Activated effector memory CD4-positive, alpha-beta T cell treated with anti-CD3 and anti-CD28 coated beads, Interleukin-2, amount 50 U/mL, for 16 hours (primary cell): ENCODE data around the gene HSPA4L.

Experiments used
- DNase-seq: peaks from one replicate; pipeline ENCODE4 v3.0.0-alpha.2; 2020

Gene HSPA4L

DNA sequence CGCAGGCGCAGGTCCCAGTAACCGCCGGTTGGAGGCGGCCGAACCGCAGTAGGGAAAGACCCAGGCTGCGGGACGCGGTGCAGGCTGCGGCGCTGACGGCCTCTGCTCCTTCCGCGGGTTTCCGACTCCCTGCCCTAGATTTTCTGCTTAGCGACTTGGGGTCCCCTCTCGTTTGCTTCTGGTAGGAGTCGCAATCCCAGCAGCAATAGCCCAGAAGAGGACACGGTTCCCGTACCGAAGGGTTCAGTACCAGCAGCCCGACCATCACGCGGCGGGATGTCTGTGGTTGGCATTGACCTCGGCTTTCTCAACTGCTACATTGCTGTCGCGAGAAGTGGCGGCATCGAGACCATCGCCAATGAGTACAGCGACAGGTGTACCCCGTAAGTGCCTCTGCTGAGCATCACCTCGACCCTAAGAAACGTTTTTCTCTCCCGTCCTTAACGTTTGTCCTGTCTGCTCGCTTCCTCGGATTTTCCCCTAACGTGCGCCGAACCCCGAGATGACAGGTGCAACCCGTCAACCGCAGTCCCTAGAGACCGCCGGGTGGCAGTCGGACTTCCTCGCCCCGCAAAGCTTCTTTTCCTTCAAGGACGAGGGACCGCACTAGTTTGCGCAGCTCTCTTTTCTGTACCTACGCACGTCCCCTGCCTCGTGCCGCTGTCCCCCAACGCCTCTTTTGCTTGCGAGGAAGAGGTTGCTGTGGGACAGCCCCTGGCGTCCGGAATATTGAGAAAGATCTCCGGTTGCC is at the start of gene HSPA4L:
Gene HSPA4L, plus strand, starts transcription at position 48 of the 751 bp plus-strand sequence. Its CDS starts 229 bp downstream, at position 277.
- peak; percentile 79 for DNase-seq

- no peak for DNase-seq
Observed at GRCh38 chr4:127732623-127733328, 49.3 kb upstream of the HSPA4L start.

- DNase-seq, result no peak
Observed at GRCh38 chr4:127734976-127735375, 47.1 kb upstream of the HSPA4L start.

- DNase-seq, result no peak
Observed at GRCh38 chr4:127737295-127737694, 44.8 kb upstream of the HSPA4L start.

DNA sequence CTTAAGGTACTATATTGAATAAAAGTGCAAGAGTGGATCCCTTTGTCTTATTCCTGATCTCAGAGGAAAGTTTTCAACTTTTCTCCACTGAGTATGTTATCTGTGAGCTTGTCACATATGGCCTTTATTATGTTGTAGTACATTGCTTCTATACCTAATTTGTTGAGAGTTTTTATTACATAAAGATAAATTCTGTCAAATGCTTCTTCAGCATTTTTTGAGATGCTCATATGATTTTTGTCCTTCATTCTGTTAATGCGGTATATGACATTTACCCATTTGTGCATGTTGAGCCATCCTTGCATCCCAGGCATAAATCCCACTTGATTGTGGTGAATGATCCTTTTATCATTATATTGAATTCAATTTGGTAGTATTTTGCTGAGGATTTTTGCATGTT is 40.9 kb upstream of the HSPA4L start:
- no peak for DNase-seq

- no peak for DNase-seq
Observed at GRCh38 chr4:127747883-127748282, 34.2 kb upstream of the HSPA4L start.

- no peak for DNase-seq
Observed at GRCh38 chr4:127748957-127749356, 33.2 kb upstream of the HSPA4L start.

DNA sequence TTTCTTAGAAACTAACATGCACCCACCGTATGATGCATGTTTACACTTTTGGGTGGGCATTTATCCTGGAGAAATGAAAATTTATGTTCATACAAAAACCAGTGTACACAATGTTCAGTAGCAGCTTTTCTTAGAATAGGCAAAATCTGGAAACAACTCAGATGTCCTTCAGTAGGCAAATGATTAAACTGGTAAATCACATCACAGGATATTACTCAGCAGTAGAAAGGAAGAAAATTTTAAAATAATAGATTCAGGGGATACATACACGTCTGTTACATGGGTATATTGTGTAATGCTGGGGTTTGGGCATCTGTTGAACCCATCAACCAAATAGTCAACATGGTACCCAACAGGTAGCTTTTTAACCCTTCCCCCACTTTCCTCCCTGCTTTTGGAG is 25.2 kb upstream of the HSPA4L start:
- no peak for DNase-seq

- DNase-seq, result no peak
Observed at GRCh38 chr4:127759228-127759820, 22.8 kb upstream of the HSPA4L start.

GRCh38 chr4:127759893-127760292 is 22.2 kb upstream of the HSPA4L start:
- DNase-seq, result no peak

- no peak for DNase-seq
Observed at GRCh38 chr4:127771535-127772275, 10.4 kb upstream of the HSPA4L start.

- DNase-seq, result no peak
Observed at GRCh38 chr4:127772769-127773671, 9.1 kb upstream of the HSPA4L start.

DNA sequence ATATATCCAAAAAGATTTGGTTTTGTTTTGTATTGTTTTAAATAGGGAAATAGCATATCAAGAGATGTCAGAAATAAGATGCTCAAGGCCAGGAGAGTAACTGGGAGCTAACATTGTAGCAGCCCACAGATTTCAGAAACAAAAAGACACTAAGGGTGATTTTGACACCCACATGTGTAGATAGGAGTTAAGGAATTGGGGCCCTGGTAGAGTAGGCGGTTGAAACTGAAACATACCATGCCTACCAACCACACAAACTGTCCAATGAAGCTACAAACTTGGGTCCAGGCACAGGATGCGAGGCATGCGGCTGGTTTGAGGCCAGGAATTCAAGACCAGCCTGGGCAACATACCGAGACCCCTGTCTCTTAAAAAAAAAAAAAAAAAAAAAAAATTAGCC is 6.3 kb upstream of the HSPA4L start:
- no peak for DNase-seq

- DNase-seq, result no peak
Observed at GRCh38 chr4:127776620-127777019, 5.5 kb upstream of the HSPA4L start.

GRCh38 chr4:127777487-127777886 is 4.6 kb upstream of the HSPA4L start:
- no peak for DNase-seq

DNA sequence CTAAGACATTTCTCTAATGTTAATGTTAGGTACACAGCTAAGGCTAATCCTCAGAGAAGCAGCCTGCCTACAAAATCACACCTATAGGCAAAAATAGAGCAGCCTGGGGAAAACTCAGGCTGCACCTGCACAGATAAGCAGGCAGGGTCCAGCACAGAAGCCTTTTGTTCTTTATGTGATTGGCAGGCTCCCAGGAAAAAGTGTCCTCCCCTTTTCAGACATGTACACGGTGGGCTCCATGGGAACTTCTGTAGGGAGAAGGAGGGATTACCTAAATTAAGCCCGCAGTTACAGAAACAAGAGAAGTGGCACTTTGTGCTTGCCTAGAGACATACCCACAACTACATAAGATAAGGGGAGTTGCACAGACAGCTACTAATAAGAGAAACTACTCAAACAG is 4.0 kb upstream of the HSPA4L start:
- no peak for DNase-seq

- DNase-seq, result no peak
Observed at GRCh38 chr4:127780598-127780997, 1.5 kb upstream of the HSPA4L start.

DNA sequence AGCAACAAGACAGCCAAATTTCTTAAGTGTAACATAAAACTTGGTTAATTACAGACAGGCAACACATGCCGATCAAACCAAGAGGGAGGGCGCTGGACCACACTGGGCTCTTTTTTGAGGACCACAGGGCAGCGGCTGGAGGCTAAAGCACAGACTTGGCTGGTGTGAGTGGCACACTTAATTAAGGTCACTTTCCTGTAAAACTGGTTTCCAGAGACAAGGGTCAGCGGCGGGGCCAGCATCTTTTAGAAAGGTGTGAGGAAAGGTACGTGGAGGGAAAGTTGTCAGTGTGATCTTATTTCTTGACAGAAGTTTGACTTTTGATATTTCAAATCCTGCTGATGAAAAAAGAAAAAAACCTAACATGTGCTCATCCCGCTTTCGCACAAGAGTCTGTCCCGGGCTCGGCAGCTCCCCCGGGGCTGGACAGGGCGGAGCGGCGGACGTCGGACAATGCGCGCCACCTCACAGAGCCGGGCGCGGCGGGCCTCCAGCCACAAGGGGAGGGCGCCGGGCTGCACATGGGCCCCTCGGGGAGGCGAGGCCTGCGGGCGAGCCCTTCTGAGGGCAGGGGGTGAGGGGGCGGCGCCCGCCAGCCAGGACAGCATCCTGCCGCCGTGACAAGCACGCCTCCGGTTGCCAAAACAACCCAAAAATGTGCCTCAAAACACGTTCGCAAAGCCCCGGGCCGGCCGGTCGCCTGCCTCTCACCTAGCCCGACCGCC is 660 bp upstream of the HSPA4L start:
- no peak for DNase-seq

GRCh38 chr4:127782025-127782274 is 172 bp upstream of the HSPA4L start:
- DNase-seq, result no peak

DNA sequence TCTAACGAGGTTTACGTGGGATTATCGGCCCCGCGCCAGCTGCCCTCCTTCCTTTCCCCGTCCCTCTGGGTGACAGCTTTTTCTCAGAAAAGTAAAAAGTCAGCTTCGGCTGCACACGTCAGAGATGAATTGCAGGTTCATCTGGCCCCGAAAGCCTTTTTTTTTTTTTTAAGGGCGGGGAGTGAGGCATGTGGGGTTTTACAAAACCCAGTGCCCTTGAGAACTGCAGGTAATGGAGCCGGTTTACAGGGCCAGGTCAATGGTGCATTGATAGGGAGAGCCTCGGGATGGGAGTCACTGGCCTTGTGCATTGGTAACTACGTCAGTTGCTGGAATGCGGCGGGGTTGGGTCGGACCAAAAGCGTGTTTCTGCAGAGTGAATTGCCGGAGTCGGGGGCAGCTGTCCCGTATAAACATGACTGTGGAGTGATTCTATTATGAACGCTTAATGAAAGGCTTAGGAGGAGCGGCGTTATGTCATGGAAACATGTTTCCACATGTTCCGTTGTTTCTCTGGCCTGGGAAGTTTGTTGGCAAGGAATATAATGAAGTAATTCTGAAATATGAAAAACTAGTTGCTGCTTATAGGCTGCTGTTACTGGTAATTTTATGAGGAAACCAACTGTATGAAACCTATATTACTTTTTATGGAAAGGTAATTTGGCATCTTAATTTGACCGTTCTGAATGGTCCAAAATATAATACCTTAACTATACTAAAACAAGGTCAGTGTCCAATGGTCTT is 1.1 kb downstream of the HSPA4L start:
- DNase-seq, result no peak
